GM23248 (cell line): ENCODE measurements around the gene ZNF660.

Experiments used
- EZH2 ChIP-seq: fragments of 200-600 bp; sonication (generic); IDR thresholded peaks from 2 replicates; pipeline ENCODE4 v1.6.1; 2018; ENCODE audit warnings: antibody characterized with exemption, mild to moderate bottlenecking; ENCODE audit not compliant: insufficient read depth, poor library complexity, severe bottlenecking
- EZH2phosphoT487 ChIP-seq: fragments of 200-600 bp; sonication (generic); IDR thresholded peaks from 2 replicates; pipeline ENCODE4 v1.6.1; 2018; ENCODE audit warnings: antibody characterized with exemption, moderate library complexity, mild to moderate bottlenecking, low read depth; ENCODE audit not compliant: insufficient read depth

DNA sequence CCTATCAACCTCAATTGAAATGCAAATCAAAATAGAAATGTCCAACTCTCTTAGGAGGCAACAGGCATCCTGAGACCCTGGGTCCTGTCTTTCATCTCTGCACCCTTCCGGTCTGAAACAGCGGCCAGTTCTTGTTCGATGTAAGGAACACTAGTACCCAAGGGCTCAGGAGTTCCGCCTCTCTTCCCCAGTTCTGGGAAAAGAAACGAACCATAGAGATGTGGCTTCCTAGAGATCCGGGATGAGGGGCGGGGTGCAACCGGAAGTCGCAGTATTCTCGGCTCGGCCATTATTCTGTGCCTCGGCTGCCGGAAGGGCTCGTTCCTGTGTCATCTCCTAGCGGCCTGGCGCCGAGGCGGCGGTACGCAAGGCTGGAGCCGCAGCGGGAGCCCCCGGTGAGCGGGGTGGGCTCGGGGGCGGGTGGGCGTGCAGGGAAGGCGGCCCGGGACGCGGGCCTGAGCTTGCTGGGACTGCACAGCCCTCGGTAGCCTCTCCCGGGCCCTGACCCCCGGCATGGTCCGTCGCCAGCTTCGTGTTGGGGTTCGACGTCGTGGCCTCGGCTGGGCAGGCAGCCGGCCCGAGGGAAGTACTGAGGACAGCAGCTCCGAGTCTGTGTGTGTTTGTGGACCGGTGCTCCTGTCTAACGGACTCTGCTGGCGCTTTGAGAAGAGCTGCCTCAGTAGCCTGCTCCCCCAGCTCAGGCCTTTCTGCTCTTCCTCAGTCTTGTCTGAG, 40.2 kb downstream of the ZNF660 start, which contains the start of gene ZNF197:
- TF ChIP-seq EZH2 (no peak), EZH2phosphoT487 (no peak)
